ENCODE results near the gene MRPL58. TPM values are rescaled to one million over a fixed set of nuclear protein-coding genes. Genes with fewer than 3 reads are reported as not detected.
"Not testable (repeated sequence)": the region's sequence is repeated elsewhere in the genome, so short reads cannot be mapped to it uniquely, and the experiment has no call there.

The MRPL58 gene
- 28.5 TPM for polyA plus RNA-seq (2013, experiment 1 of 2; ENCODE audit: insufficient read length)
- 27.8 TPM for polyA plus RNA-seq (2013, experiment 2 of 2; ENCODE audit: insufficient read length)

DNA sequence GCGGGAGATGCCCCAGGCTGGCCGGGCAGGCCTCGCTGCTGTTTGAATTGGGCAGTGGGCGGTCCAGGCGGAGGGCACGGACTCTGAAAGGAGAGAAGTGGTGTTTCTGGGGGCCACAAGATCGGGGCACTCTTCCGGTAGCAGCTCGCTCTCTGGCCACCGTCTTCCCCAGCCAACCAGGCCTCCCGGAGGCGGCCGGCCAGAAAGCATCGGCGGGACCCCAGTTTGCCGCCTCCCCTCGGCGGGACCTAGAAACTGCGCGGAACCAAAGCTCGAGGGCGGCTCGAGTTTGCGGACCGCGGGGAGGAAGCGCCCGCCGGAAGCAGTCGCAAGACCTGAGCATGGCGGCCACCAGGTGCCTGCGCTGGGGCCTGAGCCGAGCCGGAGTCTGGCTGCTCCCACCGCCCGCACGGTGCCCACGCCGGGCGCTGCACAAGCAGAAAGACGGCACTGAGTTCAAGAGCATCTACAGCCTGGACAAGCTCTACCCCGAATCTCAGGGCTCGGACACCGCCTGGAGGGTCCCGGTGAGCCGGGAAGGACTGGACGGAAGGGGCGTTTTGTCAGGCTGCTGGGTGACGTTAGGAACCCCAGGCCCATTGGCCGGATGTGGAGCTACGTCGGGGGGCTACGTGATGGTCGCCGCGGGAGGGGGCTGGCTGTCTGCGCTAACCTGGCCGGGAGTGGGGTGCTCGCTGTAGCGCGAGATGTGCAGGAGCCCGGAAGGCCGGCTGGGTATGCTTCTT, at the start of gene MRPL58:
Gene MRPL58, plus strand, starts transcription at position 325 of the 746 bp plus-strand sequence. Its CDS starts 17 bp downstream, at position 342.
- DNase-seq: peak; percentile 88

DNA sequence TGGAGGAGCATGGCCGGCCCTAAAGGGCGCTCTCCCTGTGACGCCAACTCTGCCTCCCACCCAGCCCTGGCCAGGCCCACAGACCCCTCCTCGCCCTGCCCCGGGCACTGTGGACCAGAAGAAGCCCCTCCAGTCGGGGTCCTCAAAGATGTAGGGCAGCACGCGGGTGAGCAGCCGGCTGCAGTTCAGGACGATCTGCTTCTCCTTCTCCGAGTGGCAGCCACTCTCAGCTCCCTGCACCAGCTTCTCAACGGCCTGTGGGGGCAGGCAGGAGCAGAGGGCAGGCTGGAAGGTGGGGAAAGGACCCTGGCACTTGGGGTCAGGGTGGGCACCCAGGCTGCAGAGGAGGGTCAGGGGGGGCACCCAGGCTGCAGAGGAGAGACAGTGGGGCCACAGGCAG, 48.8 kb upstream of the MRPL58 start:
- no peak for DNase-seq

DNA sequence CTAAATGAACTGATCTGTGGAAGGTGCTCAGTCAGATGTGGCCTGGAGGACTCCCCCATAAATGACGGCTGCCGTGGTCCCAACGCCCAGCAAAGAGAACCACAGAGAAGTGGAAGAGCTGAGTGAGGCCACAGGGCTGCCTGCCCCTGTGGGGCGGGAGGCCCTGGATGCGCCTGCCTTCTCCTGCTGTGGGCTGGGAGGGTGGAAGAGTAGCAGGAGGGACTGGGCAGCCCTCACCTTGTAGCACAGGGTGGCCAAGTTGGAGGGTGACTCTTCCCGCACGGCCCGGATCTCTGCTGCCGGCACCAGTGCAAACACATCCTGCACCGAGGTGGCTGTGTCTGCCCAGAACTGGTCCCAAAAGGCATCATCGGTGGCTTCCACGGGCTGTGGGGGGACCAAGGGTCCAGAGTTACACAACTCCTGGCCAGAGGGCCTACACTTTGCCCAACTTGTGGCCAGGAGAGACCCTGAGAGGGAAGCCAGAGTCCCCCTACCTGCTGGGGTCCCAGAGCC, 48.2 kb upstream of the MRPL58 start:
- DNase-seq: no peak

DNA sequence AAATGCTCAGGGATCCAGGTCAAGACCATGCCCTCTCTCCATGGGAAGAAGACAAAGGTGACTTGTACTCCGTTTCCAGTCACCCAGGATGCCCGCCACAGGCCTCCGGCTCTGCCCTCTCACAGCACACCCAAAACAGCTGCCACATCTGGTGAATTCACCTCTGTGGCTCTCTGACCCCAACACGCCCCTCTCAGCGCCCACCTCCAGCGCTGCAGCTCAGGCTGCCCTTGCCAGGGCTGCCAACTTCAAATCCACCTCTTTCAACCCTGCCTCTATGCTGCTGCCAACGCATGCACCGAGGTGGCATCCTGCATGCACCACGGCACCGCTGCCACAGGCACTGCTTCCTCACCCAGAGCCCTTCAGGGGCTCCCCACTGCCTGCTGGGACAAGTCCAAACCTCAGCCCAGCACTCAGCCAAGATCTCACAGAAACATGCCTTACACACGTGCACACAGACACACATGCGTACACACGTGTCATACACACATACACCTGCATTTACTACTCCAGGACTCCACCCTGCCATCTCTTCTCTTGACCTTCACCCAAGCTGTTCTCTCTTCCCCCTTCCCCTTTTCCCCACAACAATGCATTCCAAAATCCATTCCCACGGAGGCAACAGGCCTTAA, 47.4 kb upstream of the MRPL58 start:
- DNase-seq: no peak

DNA sequence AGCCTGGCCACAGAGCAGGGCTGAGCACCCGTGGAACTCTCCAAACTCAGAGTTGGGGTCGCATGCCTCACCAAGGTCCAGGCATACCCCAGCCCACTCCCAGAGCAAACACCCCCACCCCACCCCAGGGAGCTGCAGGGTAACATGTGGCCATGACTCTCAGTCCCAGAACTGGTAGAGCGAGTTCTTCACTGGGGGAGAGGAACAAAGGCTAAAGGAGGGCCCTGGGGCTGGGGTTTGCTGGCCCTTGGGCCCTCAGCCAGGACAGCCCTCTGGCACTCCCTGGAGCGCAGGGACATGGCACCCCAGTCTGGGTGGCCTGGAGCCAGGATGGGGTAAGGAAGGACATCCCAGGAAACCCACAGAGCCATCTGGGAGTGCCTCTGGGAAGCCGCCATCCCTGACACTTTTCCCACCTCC, 44.1 kb upstream of the MRPL58 start:
- DNase-seq: no peak

DNA sequence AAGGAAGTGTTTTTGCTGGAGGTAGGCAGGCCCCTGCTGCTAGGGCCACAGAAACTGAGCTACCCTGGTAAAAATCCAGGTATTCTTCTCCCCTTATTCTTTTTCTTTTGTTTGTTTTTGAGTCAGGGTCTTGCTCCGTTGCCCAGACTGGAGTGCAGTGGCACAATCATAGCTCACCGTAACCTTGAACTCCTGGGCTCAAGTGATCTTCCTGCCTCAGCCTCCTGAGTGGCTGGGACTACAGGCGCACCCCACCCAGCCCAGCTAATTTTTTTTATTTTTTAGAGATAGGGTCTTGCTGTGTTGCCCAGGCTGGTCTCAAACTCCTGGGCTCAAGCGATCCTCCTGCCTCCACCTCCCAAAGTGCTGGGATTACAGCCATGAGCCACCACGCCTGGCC, 43.0 kb upstream of the MRPL58 start:
- DNase-seq: not testable (repeated sequence)

DNA sequence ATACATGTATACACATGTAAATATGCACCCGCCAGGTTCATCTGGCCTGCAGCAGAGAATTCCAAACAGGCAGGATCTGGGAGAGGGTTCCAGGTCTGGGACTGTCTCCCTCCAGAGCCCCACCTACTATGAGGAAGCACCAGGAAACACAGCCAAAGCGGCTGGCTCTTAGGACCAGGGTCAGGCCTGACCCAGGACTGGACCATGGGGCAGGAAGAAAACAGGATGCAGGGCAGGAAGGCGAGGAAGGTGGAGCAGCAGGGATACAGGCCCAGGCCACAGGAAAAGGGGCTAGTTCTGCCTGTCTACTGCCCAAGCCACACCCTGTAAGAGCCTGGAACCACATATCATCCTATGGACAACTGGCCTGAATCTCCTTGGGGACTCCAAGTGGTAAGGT, 42.1 kb upstream of the MRPL58 start:
- no peak for DNase-seq

DNA sequence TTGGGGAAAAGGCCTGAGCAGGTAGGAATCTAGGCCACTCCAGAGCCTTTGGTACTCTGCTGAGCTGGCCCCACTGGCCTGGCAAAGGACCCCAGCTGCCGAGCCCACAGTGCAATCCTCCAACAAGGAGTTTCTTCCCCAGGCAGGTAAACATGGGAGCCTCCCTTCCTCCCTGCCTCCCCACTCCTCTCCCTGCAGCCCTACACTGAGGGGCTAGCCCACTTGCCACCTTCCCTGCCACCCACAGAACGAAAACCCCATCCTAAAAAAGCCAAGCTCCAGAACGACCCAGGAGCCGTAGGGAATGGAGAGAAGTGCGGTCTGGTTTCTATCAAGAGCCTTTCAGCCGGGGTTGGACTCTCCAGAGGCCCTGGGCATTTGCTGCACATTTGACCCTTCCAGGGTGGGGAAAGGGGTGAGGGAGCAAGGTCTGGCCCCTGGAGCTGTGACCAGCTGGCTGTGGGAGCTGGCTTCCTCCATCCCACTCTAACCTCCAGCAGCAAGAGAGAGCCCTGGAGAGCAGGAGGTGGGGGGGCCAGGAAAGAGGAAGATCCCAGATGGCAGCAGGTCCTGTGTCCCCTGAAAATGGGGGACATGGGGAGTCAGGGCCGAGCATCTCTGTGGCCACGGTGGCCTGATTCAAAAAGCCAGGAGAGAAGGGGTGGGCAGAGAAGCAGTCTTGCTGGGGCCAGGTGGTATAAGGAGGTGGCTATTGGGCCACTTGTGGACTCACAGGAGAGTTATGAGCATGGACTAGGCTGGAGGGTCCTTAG, 41.2 kb upstream of the MRPL58 start:
- no peak for DNase-seq

DNA sequence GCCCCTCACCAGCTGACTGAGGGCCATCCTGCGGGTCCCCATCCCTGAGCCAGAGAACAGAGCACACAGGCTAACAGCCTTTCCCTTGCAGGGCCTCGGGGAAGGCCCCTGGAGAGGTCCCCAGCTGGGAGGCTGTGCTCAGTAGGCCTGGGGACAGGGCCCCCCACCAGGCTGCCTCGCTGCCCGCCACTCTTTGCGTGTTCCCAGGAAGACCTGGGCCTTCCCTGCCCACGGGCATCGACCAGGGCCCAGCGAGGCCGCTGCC, 40.7 kb upstream of the MRPL58 start:
- no peak for DNase-seq

DNA sequence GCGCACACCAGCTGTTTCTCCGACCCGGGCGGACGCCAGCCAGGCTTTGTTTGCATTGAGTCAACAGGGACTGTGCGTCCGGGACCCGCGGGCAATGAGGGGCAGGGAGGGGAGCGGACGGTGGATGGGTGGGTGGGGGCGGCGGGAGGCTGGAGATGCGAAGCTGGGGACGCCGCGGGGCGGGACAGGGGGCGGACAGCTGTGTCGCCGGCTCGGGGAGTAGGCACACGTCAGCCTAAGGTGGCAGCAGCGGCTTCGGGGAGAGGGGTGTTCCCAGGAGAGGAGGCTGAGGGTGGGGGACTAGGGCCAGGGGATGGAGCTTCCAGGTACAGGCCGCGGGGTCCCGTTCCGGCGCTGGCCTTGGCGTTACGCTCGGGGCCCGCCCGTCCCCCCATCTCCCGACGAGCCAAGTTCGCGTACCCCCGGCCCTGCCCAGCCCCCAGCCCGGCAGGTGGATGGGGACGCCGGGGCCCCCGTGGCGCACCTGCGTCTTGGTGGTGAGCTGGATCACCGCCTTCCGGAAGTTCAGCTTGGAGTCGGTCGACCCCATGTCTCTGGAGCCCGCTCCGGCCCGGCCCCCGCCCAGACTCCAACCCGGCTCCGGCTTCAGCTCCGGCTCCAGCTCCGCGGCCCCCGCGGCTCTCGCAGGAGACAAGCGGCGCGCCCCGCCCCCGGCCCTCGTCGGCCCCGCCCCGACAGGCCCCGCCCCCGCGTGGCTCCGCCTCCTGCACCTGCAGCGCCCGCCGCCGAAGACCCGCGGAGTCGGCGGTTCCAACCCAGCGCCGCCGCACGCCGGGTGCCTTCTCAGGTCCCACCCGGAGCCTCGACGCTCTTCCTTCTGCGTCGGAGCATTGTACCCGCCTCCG, 40.1 kb upstream of the MRPL58 start, which contains the start of gene HID1:
Gene HID1, minus strand, starts transcription at position 653 of the 866 bp plus-strand sequence. Its CDS starts 103 bp downstream, at position 550.
- DNase-seq: no peak

DNA sequence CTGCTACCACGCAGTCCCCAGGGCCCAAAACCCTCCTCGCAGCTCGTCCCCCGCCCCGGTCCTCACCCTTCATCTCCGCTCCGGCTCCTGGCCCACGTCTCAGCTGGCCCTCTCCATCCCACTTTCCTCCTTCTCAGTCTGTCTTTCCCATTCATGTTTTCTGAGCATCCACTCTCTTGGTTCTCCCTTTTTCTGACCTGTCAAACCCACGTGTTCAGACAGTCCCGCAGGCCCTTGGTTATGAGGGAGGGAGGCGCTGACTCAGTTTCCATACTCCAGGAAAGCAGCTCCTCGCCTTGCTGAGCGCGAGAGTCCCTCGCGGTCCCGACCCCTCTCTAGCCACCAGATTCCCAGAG, 39.5 kb upstream of the MRPL58 start:
- no peak for DNase-seq

DNA sequence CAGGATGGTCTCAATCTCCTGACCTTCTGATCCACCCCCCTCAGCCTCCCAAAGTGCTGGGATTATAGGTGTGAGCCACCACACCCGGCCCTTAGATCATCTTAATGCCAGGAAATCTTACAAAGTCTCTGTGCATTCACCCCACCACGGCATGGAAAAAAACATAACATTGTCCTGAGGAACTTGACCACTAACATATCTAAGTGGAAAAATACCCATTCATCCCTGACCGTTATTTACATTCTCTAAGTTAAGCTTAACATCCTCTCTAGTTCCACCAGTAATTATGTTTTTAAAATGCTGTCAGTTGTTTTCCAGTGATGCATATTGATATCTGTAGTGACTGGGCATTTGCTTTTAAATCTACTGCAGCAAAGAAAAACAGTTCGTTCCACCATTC, 36.5 kb upstream of the MRPL58 start:
- no peak for DNase-seq

DNA sequence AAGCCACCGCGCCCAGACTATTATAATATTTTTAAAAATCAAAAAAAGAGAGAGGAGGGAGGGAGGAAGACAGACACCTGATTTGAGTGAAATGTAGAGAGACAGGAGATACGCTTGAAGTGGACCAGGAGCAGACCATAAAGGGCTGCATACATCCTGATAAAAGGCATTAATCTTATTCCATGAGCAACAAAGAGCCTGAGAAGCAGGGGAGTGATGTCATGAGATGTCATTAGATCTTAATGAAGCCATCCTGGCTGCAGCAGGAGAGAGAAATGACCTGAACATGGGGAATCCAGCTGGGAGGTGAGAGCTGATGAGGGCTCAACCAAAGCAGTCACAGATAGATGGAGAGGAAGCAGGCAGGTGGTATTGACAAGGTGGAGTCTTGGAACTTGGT, 34.7 kb upstream of the MRPL58 start:
- no peak for DNase-seq

DNA sequence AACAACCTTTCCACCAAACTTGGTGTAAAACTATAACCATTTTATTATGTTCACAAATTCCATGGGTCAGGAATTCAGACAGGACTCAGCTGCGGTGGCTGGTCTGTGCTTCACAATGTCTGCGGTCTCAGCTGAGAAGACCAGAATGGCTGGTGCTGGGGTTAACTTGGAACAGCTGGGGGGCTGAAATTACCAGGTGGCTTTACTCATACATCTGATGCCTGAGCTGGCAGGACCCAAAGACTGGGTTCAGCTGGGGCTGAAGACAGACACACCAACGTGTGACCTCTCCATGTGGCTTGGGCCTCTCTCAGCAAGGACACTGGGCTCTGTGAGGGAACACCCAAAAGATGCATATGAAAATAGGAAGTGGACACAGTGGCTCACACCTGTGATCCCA, 34.2 kb upstream of the MRPL58 start:
- no peak for DNase-seq

DNA sequence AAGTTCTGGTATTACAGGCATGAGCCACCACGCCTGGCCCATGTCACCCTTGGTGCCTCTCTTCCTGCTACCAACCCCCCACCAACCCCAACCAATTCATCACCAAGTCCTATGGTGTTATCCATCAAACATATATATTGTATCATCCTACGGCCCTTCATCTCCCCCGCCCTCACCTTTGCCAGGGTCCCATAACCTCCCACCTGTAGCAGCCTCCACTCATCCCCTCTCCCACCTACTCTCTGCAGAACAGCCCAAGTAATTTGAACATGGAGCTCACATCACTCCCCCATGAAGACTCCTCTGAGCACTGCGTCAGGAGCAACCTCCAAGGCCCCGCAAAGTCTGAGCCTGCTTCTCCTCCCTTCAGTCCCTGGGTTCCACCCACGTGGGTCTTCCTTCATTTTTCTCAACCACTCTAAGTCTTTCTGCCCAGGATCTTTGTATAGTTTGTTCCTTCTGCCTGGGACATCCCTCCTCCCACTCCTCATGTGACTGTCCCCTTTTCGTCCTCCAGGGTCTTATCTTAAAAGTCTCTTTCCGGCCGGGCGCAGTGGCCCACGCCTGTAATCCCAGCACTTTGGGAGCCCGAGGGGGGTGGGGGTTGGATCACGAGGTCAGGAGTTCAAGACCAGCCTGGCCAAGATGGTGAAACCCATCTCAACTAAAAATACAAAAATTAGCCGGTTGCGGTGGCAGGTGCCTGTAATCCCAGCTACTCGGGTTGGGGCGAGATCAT, 32.9 kb upstream of the MRPL58 start:
- no peak for DNase-seq

DNA sequence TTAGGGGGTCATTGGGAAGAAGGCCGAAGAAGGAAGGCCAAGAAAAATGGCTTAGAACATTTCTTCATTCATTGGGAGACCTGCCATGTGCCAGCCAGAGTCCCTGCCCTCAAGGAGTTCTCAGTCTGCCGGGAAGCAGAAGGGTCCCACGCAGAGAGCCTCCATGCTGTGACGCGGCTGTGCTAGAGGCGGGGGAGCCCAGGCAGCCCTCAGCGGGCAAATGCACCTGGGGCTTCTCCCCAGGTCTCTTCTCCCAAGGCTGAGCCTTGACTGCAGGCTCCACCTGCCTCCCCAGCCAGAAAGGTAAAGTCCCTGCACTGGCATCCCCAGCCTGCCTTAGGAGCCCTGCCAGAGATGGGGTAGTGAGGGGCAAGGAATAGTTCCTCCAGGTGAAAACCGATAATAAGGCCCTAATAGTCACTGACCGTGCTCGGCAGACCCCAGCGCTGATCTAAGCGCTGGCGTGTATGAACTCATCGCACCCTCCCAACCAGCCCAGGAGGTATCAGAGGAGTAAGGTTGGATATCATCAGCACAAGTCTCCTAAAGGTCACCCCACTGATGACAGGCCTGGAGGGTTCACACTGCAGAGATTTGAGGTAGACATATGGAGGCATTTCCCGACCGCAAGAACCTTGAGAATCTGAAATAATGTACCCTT, 31.0 kb upstream of the MRPL58 start:
- no peak for DNase-seq

DNA sequence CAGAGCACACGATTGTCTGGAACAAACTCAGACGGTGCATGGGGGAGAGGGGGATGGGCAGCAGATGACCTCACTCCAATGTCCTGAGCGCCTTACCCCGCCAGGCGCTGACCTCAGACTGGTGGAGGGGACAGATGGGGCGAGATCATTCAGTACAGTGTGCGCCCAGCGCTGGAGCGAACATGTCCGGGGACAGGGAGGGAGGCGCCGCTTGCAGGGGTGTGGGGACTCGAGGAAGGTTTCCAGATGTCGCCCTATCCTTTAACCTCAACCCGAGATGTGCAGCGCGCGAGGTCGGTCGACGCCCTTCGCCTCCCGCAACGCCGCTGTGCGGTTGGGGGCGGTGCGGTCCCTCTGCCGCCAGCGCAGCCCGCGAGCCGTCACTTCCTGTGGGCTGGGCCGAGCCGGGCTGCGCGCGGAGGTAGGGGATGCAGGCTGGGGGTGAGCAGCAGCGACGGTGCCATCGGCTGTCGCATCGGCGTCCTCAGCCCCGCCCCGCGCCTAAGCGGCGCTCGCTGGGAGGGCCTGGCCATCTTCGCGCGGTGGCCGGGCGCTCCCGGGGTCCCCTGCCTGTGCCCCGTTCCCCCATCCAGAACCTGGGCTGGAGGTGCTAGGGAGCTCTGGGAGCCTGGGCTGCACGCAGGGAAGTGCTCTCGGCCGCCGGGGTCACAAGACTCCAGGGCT, 30.3 kb upstream of the MRPL58 start:
- DNase-seq: peak; percentile 62

DNA sequence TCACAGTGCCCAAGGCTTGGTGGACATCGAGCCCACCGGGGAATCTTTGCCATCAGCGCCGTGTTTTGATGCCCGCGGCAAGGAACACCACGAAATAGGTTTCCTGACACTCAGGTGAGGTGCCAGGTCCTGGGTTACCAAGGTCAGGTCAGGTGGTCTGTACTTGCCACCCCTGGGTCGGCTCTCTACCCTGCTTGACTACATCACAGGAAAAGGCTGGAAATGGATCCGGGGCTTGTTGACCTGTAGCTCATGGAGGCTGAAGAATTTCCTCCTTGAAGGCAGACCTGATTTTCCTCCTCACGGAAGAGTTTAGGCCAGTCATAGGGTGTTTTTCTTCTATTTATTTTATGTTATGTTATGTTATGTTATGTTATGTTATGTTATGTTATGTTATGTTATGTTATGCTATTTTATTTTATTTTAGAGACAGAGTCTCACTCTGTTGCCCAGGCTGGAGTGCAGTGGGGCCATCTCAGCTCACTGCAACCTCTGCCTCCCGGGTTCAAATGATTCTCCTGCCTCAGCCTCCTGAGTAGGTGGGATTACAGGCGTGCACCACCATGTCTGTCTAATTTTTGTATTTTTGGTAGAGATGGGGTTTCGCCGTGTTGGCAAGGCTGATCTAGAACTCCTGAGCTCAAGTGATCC, 29.7 kb upstream of the MRPL58 start:
- not testable (repeated sequence) for DNase-seq

DNA sequence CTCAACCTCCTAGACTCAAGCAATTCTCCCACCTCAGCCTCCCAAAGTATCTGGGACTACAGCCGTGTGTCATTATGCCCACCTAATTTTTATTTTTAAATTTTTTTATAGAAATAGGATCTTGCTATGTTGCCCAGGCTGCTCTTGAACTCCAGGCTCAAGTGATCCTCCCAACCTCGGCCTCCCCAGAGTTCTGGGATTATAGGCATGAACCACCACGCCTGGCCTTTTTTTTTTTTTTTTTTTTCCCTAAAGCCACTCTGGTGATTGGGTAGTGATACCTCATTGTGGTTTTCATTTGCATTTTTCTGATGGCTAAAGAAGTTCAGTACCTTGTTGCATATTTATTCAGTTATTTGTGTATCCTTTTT, 26.3 kb upstream of the MRPL58 start:
- DNase-seq: no peak

DNA sequence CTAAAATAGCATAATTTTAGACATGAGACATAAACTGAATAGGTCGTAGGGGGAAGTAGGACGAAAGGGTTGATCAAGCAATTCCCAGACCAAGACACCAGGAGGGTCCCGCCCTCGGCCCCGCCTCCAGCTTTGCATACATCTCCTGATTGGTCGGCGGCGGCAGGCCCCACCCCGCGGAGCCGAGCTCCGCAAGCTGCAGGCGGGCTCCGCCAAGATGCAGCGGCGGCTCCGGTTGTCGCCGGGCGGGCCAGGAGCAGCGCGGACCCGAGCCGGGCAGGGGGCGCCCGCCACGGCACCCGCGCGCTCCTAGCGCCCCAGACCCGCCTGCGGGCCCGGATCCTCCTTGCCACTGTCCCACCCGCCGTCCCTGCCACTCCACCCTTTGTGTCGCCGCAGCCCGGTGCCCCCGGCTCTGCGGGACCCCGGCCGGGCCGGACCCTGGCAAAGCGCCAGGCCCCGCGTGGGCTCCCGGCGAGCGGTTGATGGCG, 25.0 kb upstream of the MRPL58 start, which contains the start of gene CDR2L:
Gene CDR2L, plus strand, starts transcription at position 215 of the 491 bp plus-strand sequence. CDS start 412 bp downstream, outside the sequence.
- DNase-seq: peak; percentile 94
